ENCODE results near the gene SFN. TPM values are rescaled to one million over a fixed set of nuclear protein-coding genes. Genes with fewer than 3 reads are reported as not detected.

The SFN gene
- total and polyA plus RNA-seq, 8 donors, result 0.49 to 192 (median 0.73) TPM

DNA sequence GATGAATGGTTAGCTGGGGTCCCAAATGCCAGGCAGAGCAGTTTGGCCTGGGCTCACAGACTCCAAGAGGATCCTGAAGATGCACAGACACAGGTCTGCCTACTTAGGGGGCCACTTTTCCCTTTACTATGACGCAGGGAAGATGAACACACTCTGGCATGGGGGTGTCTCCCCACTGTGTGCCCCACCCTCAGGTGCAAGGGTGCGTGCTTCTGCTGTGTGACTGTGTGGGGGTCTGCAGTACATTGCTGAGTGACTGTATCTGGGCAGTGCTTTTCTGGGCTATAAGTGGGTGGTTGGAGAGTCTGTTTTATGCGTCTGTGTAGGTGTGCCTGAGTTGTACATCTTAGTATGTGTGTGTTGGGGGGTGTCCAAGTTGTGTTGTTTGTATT, 47.0 kb downstream of the SFN start:
- DNase-seq (no peak), ATAC-seq (no peak)
- intact Hi-C loops (cut with DNase I), result no loop called here
- Histone ChIP-seq H3K9me3 (no peaks in the 10 kb centered on the region), H3K4me1 (no peaks in the 10 kb centered on the region), H3K27me3 (no peaks in the 10 kb centered on the region), H3K36me3 (no peaks in the 10 kb centered on the region), H3K27ac (peak overlapping the region in 1 of 2 donors; percentile 33), H3K4me3 (no peak overlapping the region)
- TF ChIP-seq, protein P1, sequence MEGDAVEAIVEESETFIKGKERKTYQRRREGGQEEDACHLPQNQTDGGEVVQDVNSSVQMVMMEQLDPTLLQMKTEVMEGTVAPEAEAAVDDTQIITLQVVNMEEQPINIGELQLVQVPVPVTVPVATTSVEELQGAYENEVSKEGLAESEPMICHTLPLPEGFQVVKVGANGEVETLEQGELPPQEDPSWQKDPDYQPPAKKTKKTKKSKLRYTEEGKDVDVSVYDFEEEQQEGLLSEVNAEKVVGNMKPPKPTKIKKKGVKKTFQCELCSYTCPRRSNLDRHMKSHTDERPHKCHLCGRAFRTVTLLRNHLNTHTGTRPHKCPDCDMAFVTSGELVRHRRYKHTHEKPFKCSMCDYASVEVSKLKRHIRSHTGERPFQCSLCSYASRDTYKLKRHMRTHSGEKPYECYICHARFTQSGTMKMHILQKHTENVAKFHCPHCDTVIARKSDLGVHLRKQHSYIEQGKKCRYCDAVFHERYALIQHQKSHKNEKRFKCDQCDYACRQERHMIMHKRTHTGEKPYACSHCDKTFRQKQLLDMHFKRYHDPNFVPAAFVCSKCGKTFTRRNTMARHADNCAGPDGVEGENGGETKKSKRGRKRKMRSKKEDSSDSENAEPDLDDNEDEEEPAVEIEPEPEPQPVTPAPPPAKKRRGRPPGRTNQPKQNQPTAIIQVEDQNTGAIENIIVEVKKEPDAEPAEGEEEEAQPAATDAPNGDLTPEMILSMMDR (IDR thresholded peaks at IDR 0.05), result no peak

DNA sequence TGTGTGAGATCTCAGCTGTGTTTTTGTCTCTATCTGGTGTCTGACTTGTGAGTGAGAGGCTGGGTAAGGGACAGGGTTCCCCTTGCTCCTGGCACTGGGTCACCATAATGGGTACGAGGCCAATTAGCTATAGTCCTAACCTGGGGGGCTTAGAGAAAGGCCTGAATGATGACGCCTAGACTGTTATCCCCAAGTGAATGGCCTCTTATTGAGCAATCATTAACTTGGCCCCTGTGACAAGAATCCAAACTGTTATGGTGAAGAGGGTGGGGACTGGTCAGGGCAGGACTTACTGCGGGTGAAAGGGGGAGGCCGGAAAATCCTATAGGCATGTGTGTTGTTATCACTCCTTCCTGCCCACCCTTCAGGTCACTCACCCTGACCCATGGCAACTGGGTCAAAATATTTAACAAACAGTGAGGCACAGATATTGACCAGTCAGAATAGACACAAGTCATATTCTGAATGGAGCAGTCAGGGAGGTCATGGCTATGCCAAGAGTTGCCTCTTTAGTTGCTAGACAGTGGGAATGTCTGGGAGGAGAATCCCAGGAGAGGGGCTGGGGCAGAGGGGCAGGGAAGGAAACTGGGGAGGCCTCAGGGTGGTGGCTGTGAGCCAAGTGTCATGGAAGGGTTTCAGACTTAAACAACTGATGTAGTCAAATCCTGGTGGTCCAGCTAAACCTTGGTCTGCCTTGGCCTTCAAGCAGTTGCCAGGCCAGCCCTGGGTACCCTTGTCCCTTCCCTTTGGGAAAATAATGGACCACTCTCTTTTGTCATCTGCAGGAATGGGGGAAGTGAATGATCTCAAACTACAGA, 47.6 kb downstream of the SFN start:
- Histone ChIP-seq H3K4me1 (no peaks in the 10 kb centered on the region), H3K4me3 (no peak overlapping the region), H3K36me3 (no peaks in the 10 kb centered on the region), H3K27ac (peak overlapping the region in 1 of 2 donors; percentile 33), H3K9me3 (no peaks in the 10 kb centered on the region), H3K27me3 (no peaks in the 10 kb centered on the region)
- intact Hi-C loops (cut with DNase I), result no loop called here
- TF ChIP-seq, protein P1 (IDR thresholded peaks at IDR 0.05), result no peak
- ATAC-seq, result peak; percentile 31
- DNase-seq, result peak in 2 of 4 donors; percentile 40 to 41

DNA sequence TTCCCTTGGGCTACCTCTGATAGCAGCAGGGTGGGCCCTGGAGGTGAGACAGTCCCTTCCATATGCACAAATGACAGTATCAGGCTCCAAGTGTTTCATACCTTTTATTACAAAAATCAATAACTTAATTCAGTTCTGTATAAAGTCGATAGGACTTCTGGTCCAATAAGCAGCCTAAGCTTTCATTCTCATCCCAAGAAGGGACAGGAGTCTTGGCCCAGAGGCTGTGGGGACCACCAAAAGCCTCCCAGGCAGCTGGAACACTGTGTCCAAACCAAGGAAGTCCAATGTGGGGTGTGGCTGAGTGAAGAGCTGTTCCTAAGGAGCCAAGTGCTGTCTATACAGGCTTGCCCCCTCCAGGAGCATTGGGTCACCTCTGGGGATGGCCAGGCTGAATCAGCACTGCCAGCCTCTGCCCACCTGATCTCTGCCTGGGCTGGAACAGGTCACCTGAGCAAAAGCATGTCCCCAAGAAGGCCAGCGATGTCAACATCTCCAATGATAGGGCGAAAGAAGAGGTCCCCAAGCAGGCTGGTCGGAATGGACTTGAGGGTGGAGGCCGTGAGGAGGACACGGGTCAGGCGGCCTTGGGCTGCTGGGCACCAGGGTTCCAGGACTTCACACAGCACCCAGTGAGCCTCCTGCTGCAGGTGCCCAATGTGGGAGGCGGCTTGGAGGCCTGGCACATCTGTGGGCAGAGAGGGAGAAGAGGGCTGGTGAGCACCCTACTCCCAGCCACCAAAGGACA, 48.6 kb downstream of the SFN start:
- DNase-seq (no peak), ATAC-seq (no peak)
- H3K9me3 ChIP-seq, result no peaks in the 10 kb centered on the region
- H3K4me1 ChIP-seq, result no peaks in the 10 kb centered on the region
- H3K36me3 ChIP-seq, result no peaks in the 10 kb centered on the region
- no peaks in the 10 kb centered on the region for H3K27me3 ChIP-seq
- intact Hi-C loops (cut with DNase I), result no loop called here
- H3K27ac ChIP-seq, result no peak overlapping the region
- TF ChIP-seq, protein P1 (IDR thresholded peaks at IDR 0.05), result no peak
- no peak overlapping the region for H3K4me3 ChIP-seq

DNA sequence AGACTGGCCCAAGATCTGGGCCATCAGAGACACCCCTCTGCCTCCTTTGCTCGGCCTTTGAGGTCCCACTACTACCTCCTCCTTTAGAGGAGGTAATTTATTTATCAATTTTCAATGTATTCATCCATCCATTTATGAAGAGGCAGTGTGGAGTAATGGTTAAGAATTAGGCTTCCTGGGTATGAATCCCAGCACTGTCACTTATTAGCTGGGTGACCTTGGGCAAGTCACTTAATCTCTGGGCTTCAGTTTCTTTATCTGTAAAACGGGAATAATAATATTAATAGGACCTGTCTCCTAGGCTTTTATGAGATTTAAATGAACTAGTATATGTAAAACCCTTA, 49.2 kb downstream of the SFN start:
- Histone ChIP-seq H3K36me3 (no peaks in the 10 kb centered on the region), H3K27ac (no peak overlapping the region), H3K9me3 (no peaks in the 10 kb centered on the region), H3K27me3 (no peaks in the 10 kb centered on the region), H3K4me1 (no peaks in the 10 kb centered on the region), H3K4me3 (no peak overlapping the region)
- DNase-seq (no peak), ATAC-seq (no peak)
- TF ChIP-seq, protein P1 (IDR thresholded peaks at IDR 0.05), result no peak
- intact Hi-C loops (cut with DNase I), result no loop called here

DNA sequence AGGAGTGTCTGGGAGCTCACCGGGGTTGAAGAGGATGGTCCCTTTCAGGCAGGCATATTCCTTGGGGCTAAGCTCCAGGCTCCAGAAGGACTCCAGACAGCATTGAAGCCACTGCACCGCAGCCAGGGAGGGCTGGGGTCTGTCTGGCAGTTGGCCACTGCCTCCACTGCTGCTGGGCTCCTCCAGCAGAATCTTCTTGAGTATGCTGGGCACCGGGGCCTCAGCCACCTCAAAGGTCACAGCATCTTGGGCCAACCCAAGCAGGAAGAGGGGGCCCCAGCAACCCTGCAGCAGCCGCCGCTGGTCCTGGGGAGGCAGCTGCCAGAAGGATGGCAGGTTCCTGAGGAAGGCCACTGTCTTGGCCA, 50.4 kb downstream of the SFN start:
- no peaks in the 10 kb centered on the region for H3K27me3 ChIP-seq
- H3K9me3 ChIP-seq, result no peaks in the 10 kb centered on the region
- peak overlapping the region; percentile 5 to 18 for H3K4me3 ChIP-seq
- no peaks in the 10 kb centered on the region for H3K36me3 ChIP-seq
- intact Hi-C loops (cut with DNase I), result no loop called here
- TF ChIP-seq, protein P1 (IDR thresholded peaks at IDR 0.05), result no peak
- no peak for DNase-seq
- no peaks in the 10 kb centered on the region for H3K4me1 ChIP-seq
- H3K27ac ChIP-seq, result peak overlapping the region; percentile 55 to 72
- ATAC-seq, result no peak

Data from left lung (tissue), 10 donors.